Neural cell (in vitro differentiated cells): ENCODE results near the gene ZNF462. TPM values are rescaled to one million over a fixed set of nuclear protein-coding genes. Genes with fewer than 3 reads are reported as not detected.

Source experiments
- H2AFZ ChIP-seq: fragments of 200-600, 300-800 bp; sonication (generic), shearing (Covaris generic); 2 replicates; pipeline ENCODE4 v1.6.0; 2014; ENCODE audit warnings: low read depth, mild to moderate bottlenecking, antibody characterized with exemption, low read length, moderate library complexity
- H3F3A ChIP-seq: fragments of 200-600 bp; shearing (Covaris generic); 2 replicates; pipeline ENCODE4 v1.6.1; 2016; ENCODE audit warnings: mild to moderate bottlenecking, moderate library complexity, mixed read lengths, antibody characterized with exemption, low read length; ENCODE audit not compliant: insufficient read depth, poor library complexity, severe bottlenecking
- H3K27ac ChIP-seq: fragments of 200-600, 300-800 bp; sonication (generic), shearing (Covaris generic); 2 replicates; pipeline ENCODE4 v1.5.1; 2014; ENCODE audit warnings: mild to moderate bottlenecking, low read length, moderate library complexity
- H3K27me3 ChIP-seq: fragments of 300-800, 200-600 bp; sonication (generic), shearing (Covaris generic); 2 replicates; pipeline ENCODE4 v1.6.0; 2014; ENCODE audit warnings: mild to moderate bottlenecking, low read depth, low read length, moderate library complexity; ENCODE audit not compliant: insufficient read depth
- H3K36me3 ChIP-seq: fragments of 300-800, 200-600 bp; sonication (generic), shearing (Covaris generic); 2 replicates; pipeline ENCODE4 v1.5.1; 2014; ENCODE audit warnings: mild to moderate bottlenecking, antibody characterized with exemption, low read length, moderate library complexity; ENCODE audit not compliant: insufficient read depth
- H3K4me2 ChIP-seq: fragments of 300-800, 200-600 bp; sonication (generic), shearing (Covaris generic); 2 replicates; pipeline ENCODE4 v1.6.0; 2014; ENCODE audit warnings: mild to moderate bottlenecking, low read length
- H3K4me3 ChIP-seq: fragments of 300-800, 200-600 bp; sonication (generic), shearing (Covaris generic); 2 replicates; pipeline ENCODE4 v1.5.1; 2014; ENCODE audit warnings: mild to moderate bottlenecking, low read length, moderate library complexity
- H3K79me2 ChIP-seq: fragments of 200-600 bp; shearing (Covaris generic); replicated peaks from 2 replicates; pipeline ENCODE4 v1.6.0; 2014; ENCODE audit warnings: mild to moderate bottlenecking, low read length, moderate library complexity; ENCODE audit not compliant: insufficient read depth
- H3K9ac ChIP-seq: fragments of 300-800, 200-600 bp; sonication (generic), shearing (Covaris generic); 2 replicates; pipeline ENCODE4 v1.6.1; 2016; ENCODE audit warnings: mild to moderate bottlenecking, low read length, mixed read lengths
- H3K9me2 ChIP-seq: fragments of 200-600 bp; shearing (Covaris generic); 2 replicates; pipeline ENCODE4 v1.6.1; 2016; ENCODE audit warnings: mild to moderate bottlenecking, low read length, mixed read lengths; ENCODE audit not compliant: insufficient read depth
- H3K9me3 ChIP-seq: fragments of 200-600, 300-800 bp; sonication (generic), shearing (Covaris generic); 2 replicates; pipeline ENCODE4 v1.6.1; 2016; ENCODE audit warnings: mild to moderate bottlenecking, mixed run types, low read length, moderate library complexity, mixed read lengths
- H4K20me1 ChIP-seq: fragments of 200-600 bp; shearing (Covaris generic); 2 replicates; pipeline ENCODE4 v1.6.1; 2016; ENCODE audit warnings: mild to moderate bottlenecking, mixed run types; ENCODE audit not compliant: insufficient read depth
- CTCF ChIP-seq: fragments of 450-650 bp; IDR thresholded peaks from 2 replicates; pipeline ENCODE4 v1.5.1; 2014; ENCODE audit warnings: antibody characterized with exemption, mild to moderate bottlenecking, moderate library complexity; ENCODE audit not compliant: poor library complexity, severe bottlenecking
- EP300 ChIP-seq: fragments of 450-650 bp; conservative IDR thresholded peaks from 2 replicates; pipeline ENCODE4 v1.6.1; 2014; ENCODE audit warnings: antibody characterized with exemption, mild to moderate bottlenecking, moderate library complexity; ENCODE audit not compliant: poor library complexity, severe bottlenecking
- EZH2 ChIP-seq: fragments of 200-600, 300-800 bp; shearing (Covaris generic), sonication (generic); IDR thresholded peaks from 2 replicates; pipeline ENCODE4 v1.6.1; 2014; ENCODE audit warnings: antibody characterized with exemption, low read length, borderline replicate concordance, mild to moderate bottlenecking; ENCODE audit not compliant: insufficient read depth, poor library complexity, severe bottlenecking
- MXI1 ChIP-seq: fragments of 450-650 bp; conservative IDR thresholded peaks from 2 replicates; pipeline ENCODE4 v1.6.1; 2014; ENCODE audit warnings: antibody characterized with exemption, mild to moderate bottlenecking; ENCODE audit not compliant: poor library complexity, severe bottlenecking
- POLR2AphosphoS5 ChIP-seq: IDR thresholded peaks from 2 replicates; pipeline ENCODE4 v1.6.1; 2012
- RAD21 ChIP-seq: fragments of 450-650 bp; conservative IDR thresholded peaks from 2 replicates; pipeline ENCODE4 v1.6.1; 2014; ENCODE audit warnings: antibody characterized with exemption, mild to moderate bottlenecking, moderate library complexity
- REST ChIP-seq: IDR thresholded peaks from 2 replicates; pipeline ENCODE4 v1.6.1; 2012; ENCODE audit warnings: borderline replicate concordance
- SMC3 ChIP-seq: fragments of 450-650 bp; conservative IDR thresholded peaks from 2 replicates; pipeline ENCODE4 v1.6.1; 2014; ENCODE audit warnings: antibody characterized with exemption, mild to moderate bottlenecking, moderate library complexity; ENCODE audit not compliant: poor library complexity
- TAF1 ChIP-seq: IDR thresholded peaks from 2 replicates; pipeline ENCODE4 v1.6.1; 2012; ENCODE audit warnings: low read depth
- polyA plus RNA-seq: library from polyadenylated mRNA; depleted of rRNA; stranded (reverse); fragments of >200 nt; gene quantifications from 2 replicates; pipeline ENCODE4 v1.2.3, GENCODE V29; 2014

The ZNF462 gene
- polyA plus RNA-seq, 1 donor from 2014 or later: 9.1 TPM

GRCh38 chr9:107024193-107024592, 161.2 kb downstream of the ZNF462 start:
- Histone ChIP-seq H3K4me2 (no peak overlapping the region), H3K4me3 (no peak overlapping the region), H3K79me2 (no peaks in the 10 kb centered on the region), H3K27me3 (no peaks in the 10 kb centered on the region), H4K20me1 (no peaks in the 10 kb centered on the region), H3K9me3 (no peaks in the 10 kb centered on the region), H3K36me3 (no peaks in the 10 kb centered on the region), H3F3A (no peaks in the 10 kb centered on the region), H3K9ac (no peak overlapping the region), H3K9me2 (no peaks in the 10 kb centered on the region), H3K27ac (no peak overlapping the region), H2AFZ (no peak overlapping the region)
- TF ChIP-seq POLR2AphosphoS5: no peak
- no peak for TF ChIP-seq REST
- no peak for TF ChIP-seq SMC3
- TF ChIP-seq RAD21: no peak
- TF ChIP-seq CTCF: no peak

- Histone ChIP-seq H3K4me3 (no peak overlapping the region), H3K79me2 (no peaks in the 10 kb centered on the region), H3K4me2 (no peak overlapping the region), H2AFZ (no peak overlapping the region), H3K36me3 (no peaks in the 10 kb centered on the region), H3K27ac (no peak overlapping the region), H3K27me3 (no peaks in the 10 kb centered on the region), H3K9me3 (no peaks in the 10 kb centered on the region), H3F3A (no peaks in the 10 kb centered on the region), H3K9ac (no peak overlapping the region), H4K20me1 (no peaks in the 10 kb centered on the region), H3K9me2 (no peaks in the 10 kb centered on the region)
- no peak for TF ChIP-seq TAF1
- TF ChIP-seq EZH2: no peak
These were observed 162.5 kb downstream of the ZNF462 start for GRCh38 chr9:107025260-107026035.

GRCh38 chr9:107029146-107029545, 166.2 kb downstream of the ZNF462 start:
- TF ChIP-seq RAD21 (no peak), REST (no peak), MXI1 (no peak), POLR2AphosphoS5 (no peak), EP300 (no peak), CTCF (no peak), SMC3 (no peak), EZH2 (no peak), TAF1 (no peak)
- no peak overlapping the region for H3K4me3 ChIP-seq
- no peaks in the 10 kb centered on the region for H3K9me3 ChIP-seq
- no peaks in the 10 kb centered on the region for H3K27me3 ChIP-seq
- H2AFZ ChIP-seq: no peak overlapping the region
- no peaks in the 10 kb centered on the region for H3K9me2 ChIP-seq
- no peak overlapping the region for H3K9ac ChIP-seq
- H3K27ac ChIP-seq: no peak overlapping the region
- H3K79me2 ChIP-seq: no peaks in the 10 kb centered on the region
- no peaks in the 10 kb centered on the region for H3K36me3 ChIP-seq
- no peaks in the 10 kb centered on the region for H4K20me1 ChIP-seq
- H3K4me2 ChIP-seq: no peak overlapping the region
- H3F3A ChIP-seq: no peaks in the 10 kb centered on the region
